ENCODE results near the gene ADRA2C.

DNA sequence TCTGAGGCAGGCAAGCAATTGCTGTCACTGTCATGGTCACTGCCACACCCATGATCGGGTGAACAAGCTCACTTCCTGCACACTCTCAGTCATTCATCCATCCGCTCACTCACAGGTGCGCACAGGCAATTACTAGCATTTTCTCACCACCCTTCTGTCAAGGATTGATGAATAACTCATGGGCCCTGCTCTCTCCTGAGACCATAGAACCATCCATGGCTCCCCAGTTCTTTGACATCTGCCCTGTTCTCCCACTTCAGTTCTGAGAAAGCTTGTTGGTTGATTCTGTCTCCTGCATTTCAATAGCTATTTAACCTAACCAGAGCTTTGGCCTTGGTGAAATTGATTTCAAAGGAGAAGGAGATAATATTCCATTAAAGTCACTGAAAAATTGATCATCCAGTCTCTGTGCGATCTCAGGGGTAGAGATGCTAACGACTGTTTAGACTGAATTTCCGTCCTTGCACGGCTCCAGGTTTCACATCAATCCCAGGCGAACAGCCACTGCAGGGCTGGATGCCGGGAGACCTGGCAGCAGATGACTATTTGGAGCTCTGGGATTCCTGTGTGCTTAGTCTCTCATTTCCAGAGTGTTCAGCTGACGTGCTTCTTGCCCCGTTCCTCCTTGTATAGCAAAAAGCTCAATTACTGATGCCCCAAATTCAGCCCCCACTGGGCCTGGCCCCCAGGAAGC is 36.9 kb upstream of the ADRA2C start:
- TF ChIP-seq, protein P1, sequence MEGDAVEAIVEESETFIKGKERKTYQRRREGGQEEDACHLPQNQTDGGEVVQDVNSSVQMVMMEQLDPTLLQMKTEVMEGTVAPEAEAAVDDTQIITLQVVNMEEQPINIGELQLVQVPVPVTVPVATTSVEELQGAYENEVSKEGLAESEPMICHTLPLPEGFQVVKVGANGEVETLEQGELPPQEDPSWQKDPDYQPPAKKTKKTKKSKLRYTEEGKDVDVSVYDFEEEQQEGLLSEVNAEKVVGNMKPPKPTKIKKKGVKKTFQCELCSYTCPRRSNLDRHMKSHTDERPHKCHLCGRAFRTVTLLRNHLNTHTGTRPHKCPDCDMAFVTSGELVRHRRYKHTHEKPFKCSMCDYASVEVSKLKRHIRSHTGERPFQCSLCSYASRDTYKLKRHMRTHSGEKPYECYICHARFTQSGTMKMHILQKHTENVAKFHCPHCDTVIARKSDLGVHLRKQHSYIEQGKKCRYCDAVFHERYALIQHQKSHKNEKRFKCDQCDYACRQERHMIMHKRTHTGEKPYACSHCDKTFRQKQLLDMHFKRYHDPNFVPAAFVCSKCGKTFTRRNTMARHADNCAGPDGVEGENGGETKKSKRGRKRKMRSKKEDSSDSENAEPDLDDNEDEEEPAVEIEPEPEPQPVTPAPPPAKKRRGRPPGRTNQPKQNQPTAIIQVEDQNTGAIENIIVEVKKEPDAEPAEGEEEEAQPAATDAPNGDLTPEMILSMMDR (IDR thresholded peaks at IDR 0.05), result no peak
- TF ChIP-seq, protein P2, sequence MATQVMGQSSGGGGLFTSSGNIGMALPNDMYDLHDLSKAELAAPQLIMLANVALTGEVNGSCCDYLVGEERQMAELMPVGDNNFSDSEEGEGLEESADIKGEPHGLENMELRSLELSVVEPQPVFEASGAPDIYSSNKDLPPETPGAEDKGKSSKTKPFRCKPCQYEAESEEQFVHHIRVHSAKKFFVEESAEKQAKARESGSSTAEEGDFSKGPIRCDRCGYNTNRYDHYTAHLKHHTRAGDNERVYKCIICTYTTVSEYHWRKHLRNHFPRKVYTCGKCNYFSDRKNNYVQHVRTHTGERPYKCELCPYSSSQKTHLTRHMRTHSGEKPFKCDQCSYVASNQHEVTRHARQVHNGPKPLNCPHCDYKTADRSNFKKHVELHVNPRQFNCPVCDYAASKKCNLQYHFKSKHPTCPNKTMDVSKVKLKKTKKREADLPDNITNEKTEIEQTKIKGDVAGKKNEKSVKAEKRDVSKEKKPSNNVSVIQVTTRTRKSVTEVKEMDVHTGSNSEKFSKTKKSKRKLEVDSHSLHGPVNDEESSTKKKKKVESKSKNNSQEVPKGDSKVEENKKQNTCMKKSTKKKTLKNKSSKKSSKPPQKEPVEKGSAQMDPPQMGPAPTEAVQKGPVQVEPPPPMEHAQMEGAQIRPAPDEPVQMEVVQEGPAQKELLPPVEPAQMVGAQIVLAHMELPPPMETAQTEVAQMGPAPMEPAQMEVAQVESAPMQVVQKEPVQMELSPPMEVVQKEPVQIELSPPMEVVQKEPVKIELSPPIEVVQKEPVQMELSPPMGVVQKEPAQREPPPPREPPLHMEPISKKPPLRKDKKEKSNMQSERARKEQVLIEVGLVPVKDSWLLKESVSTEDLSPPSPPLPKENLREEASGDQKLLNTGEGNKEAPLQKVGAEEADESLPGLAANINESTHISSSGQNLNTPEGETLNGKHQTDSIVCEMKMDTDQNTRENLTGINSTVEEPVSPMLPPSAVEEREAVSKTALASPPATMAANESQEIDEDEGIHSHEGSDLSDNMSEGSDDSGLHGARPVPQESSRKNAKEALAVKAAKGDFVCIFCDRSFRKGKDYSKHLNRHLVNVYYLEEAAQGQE (IDR thresholded peaks at IDR 0.05; ENCODE audit: insufficient read depth in 1 of 2, low read depth in 2 of 2, low read length in 1 of 2), result no peak
- no peak for TF ChIP-seq SIN3A (IDR thresholded peaks at IDR 0.05; ENCODE audit: borderline replicate concordance, insufficient read depth, low read depth, low read length)

Measured in Panc1 (cell line).